Astrocyte (in vitro differentiated cells and primary cell): ENCODE data around the gene YPEL1. TPM values are rescaled to one million over a fixed set of nuclear protein-coding genes. Genes with fewer than 3 reads are reported as not detected.
"Not testable (repeated sequence)": the region's sequence is repeated elsewhere in the genome, so short reads cannot be mapped to it uniquely, and the experiment has no call there.

Experiments used
- DNase-seq: peaks from one replicate; pipeline ENCODE4 v3.0.0-alpha.2; 2010; ENCODE audit warnings: low read depth
- FAIRE-seq: peaks from 2 replicates; lab custom pipeline; 2011; peaks lifted over from hg19 to GRCh38; lab: Jason Lieb, UNC
- H2AFZ ChIP-seq: 2 replicates; pipeline ENCODE4 v1.6.0; 2012; ENCODE audit warnings: low read depth, low read length, inconsistent platforms
- H3K27ac ChIP-seq: 2 replicates; pipeline ENCODE4 v1.5.1; 2011; ENCODE audit warnings: low read depth, low read length, inconsistent platforms
- H3K27me3 ChIP-seq: 2 replicates; pipeline ENCODE4 v1.6.0; 2011; ENCODE audit warnings: low read length, inconsistent platforms; ENCODE audit not compliant: insufficient read depth
- H3K36me3 ChIP-seq: 2 replicates; pipeline ENCODE4 v1.5.1; 2011; ENCODE audit warnings: low read length, inconsistent platforms; ENCODE audit not compliant: insufficient read depth
- H3K4me1 ChIP-seq: 2 replicates; pipeline ENCODE4 v1.5.1; 2011; ENCODE audit warnings: low read length, inconsistent platforms; ENCODE audit not compliant: insufficient read depth
- H3K4me2 ChIP-seq: 2 replicates; pipeline ENCODE4 v1.6.0; 2012; ENCODE audit warnings: low read length, inconsistent platforms
- H3K4me3 ChIP-seq: 2 replicates; pipeline ENCODE4 v1.5.1; 2011; ENCODE audit warnings: low read depth, mild to moderate bottlenecking, low read length, inconsistent platforms; ENCODE audit not compliant: insufficient read depth
- H3K79me2 ChIP-seq: 2 replicates; pipeline ENCODE4 v1.6.0; 2012; ENCODE audit warnings: mild to moderate bottlenecking, low read length, inconsistent platforms; ENCODE audit not compliant: insufficient read depth
- H3K9ac ChIP-seq: 2 replicates; pipeline ENCODE4 v1.6.0; 2012; ENCODE audit warnings: mild to moderate bottlenecking, low read length, inconsistent platforms
- H3K9me3 ChIP-seq: 2 replicates; pipeline ENCODE4 v1.5.1; 2012; ENCODE audit warnings: low read depth, mild to moderate bottlenecking, low read length, inconsistent platforms; ENCODE audit not compliant: insufficient read depth
- H4K20me1 ChIP-seq: 2 replicates; pipeline ENCODE4 v1.6.0; 2012; ENCODE audit warnings: low read length, inconsistent platforms; ENCODE audit not compliant: insufficient read depth
- H3K27ac Mint-ChIP-seq: one replicate; pipeline ENCODE4 v1.8.0; 2021; ENCODE audit warnings: mild to moderate bottlenecking, mixed read lengths; ENCODE audit not compliant: unreplicated experiment
- H3K27me3 Mint-ChIP-seq: one replicate; pipeline ENCODE4 v1.8.0; 2021; ENCODE audit warnings: low read depth, mixed read lengths; ENCODE audit not compliant: unreplicated experiment
- H3K36me3 Mint-ChIP-seq: one replicate; pipeline ENCODE4 v1.8.0; 2021; ENCODE audit warnings: low read depth, mixed read lengths; ENCODE audit not compliant: unreplicated experiment
- H3K4me1 Mint-ChIP-seq: one replicate; pipeline ENCODE4 v1.8.0; 2021; ENCODE audit warnings: low read depth, mixed read lengths; ENCODE audit not compliant: unreplicated experiment
- H3K4me3 Mint-ChIP-seq: one replicate; pipeline ENCODE4 v1.8.0; 2021; ENCODE audit warnings: mild to moderate bottlenecking, moderate library complexity, mixed read lengths; ENCODE audit not compliant: unreplicated experiment
- H3K9me3 Mint-ChIP-seq: one replicate; pipeline ENCODE4 v1.8.0; 2021; ENCODE audit warnings: mild to moderate bottlenecking, mixed read lengths; ENCODE audit not compliant: unreplicated experiment
- EZH2 ChIP-seq: IDR thresholded peaks from 2 replicates; pipeline ENCODE4 v1.6.1; 2012; ENCODE audit warnings: mild to moderate bottlenecking, low read length, inconsistent platforms; ENCODE audit not compliant: insufficient read depth
- total RNA-seq: library from RNA; stranded (reverse); gene quantifications from 2 replicates; pipeline ENCODE4 v1.2.1, GENCODE V29; 2021
- TF ChIP-seq, protein P1 (sequence below): IDR thresholded peaks from 2 replicates; pipeline ENCODE4 v1.5.1; 2011; ENCODE audit warnings: low read depth, mild to moderate bottlenecking, inconsistent platforms, low read length, moderate library complexity; ENCODE audit not compliant: insufficient read depth

YPEL1 gene
- total RNA-seq, 1 donor from 2014 or later = 0.86 TPM

DNA sequence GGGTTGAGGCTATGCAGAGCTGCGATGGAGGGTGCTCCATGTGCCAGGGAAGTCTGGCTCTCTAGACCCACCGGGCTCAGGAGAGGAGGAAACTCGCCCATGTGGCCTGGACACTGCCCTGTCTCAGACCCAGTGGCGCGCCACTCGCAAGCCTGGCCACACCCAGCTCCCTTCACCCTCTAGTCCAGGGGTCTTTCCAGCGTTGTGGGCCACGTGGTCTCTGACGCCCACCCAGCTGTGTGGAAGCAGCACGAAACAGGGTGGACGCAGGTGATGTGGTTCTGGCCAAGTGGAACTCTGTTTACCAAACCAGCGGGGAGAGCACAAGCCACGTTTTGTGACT lies 41.6 kb downstream of the YPEL1 start:
- Mint-ChIP-seq H3K4me1 (peaks cover 7% of the 10 kb centered on the region), H3K27me3 (no peaks in the 10 kb centered on the region), H3K9me3 (no peaks in the 10 kb centered on the region), H3K27ac (no peak overlapping the region), H3K36me3 (peaks cover 11% of the 10 kb centered on the region), H3K4me3 (no peak overlapping the region)
- TF ChIP-seq, protein P1, sequence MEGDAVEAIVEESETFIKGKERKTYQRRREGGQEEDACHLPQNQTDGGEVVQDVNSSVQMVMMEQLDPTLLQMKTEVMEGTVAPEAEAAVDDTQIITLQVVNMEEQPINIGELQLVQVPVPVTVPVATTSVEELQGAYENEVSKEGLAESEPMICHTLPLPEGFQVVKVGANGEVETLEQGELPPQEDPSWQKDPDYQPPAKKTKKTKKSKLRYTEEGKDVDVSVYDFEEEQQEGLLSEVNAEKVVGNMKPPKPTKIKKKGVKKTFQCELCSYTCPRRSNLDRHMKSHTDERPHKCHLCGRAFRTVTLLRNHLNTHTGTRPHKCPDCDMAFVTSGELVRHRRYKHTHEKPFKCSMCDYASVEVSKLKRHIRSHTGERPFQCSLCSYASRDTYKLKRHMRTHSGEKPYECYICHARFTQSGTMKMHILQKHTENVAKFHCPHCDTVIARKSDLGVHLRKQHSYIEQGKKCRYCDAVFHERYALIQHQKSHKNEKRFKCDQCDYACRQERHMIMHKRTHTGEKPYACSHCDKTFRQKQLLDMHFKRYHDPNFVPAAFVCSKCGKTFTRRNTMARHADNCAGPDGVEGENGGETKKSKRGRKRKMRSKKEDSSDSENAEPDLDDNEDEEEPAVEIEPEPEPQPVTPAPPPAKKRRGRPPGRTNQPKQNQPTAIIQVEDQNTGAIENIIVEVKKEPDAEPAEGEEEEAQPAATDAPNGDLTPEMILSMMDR = no peak
- no peak for TF ChIP-seq EZH2
- Histone ChIP-seq H3K9ac (no peak overlapping the region), H2AFZ (no peak overlapping the region), H4K20me1 (peaks cover 6% of the 10 kb centered on the region), H3K27ac (no peak overlapping the region), H3K9me3 (no peaks in the 10 kb centered on the region), H3K4me3 (no peak overlapping the region), H3K79me2 (no peaks in the 10 kb centered on the region), H3K4me2 (no peak overlapping the region), H3K36me3 (peaks cover 8% of the 10 kb centered on the region), H3K4me1 (peaks cover 18% of the 10 kb centered on the region), H3K27me3 (no peaks in the 10 kb centered on the region)
- FAIRE-seq = no peak
- no peak for DNase-seq

DNA sequence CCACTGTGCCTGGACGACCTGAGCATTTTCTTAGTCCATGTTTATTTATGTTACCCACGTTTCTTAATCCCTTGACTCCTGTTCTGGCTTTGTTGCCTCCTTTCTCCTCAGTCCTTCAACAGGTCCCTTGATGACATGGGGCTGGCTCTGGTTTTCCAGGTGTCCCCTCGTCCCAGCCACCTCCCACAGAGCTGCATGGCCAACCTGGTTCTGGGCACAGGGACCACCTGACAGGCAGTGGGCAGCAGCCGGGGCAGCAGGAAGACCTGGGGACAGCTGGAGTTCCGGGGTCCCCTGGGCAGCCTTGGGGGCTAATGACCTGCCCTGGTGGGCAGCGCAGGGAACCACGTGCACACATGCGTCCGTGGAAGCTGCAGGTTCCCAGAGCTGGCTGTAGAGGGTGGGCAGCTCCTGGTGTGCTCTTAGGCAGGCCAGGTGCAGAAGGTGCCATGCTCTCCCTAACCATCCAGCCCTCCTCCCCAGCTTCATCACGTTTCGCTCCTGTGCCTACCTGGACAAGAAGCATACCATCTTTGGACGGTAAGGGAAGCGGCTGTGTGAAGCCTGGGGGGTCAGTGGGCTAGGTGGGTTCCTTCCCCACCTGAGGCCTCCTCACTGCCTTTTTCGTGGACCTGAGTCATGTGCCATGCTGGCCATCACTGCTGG lies 42.1 kb downstream of the YPEL1 start:
- Histone ChIP-seq H3K9ac (no peak overlapping the region), H3K4me2 (no peak overlapping the region), H2AFZ (no peak overlapping the region), H3K36me3 (peaks cover 8% of the 10 kb centered on the region), H3K79me2 (no peaks in the 10 kb centered on the region), H3K9me3 (no peaks in the 10 kb centered on the region), H3K4me1 (peaks cover 13% of the 10 kb centered on the region), H4K20me1 (peaks cover 8% of the 10 kb centered on the region), H3K27ac (no peak overlapping the region), H3K27me3 (no peaks in the 10 kb centered on the region), H3K4me3 (no peak overlapping the region)
- TF ChIP-seq, protein P1 = no peak
- peaks cover 11% of the 10 kb centered on the region for H3K36me3 Mint-ChIP-seq
- H3K4me1 Mint-ChIP-seq = peaks cover 5% of the 10 kb centered on the region
- no peaks in the 10 kb centered on the region for H3K27me3 Mint-ChIP-seq
- H3K9me3 Mint-ChIP-seq = no peaks in the 10 kb centered on the region
- H3K27ac Mint-ChIP-seq = no peak overlapping the region
- no peak overlapping the region for H3K4me3 Mint-ChIP-seq
- DNase-seq (no peak), FAIRE-seq (no peak)

DNA sequence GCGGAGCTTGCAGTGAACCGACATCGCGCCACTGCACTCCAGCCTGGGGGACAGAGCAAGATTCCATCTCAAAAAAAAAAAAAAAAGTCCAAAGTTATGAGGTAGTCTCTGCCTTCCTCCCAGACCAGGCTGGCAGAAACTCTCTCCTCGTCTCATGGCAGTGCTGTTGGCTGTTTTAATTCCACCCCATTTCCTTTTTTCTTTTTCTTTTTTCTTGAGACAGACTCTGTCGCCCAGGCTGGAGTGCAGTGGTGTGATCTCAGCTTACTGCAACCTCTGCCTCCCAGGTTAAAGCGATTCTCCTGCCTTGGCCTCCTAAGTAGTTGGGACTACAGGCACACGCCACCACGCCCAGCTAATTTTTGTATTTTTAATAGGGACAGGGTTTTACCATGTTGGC lies 42.7 kb downstream of the YPEL1 start:
- H3K27me3 Mint-ChIP-seq, H3K4me3 Mint-ChIP-seq, H3K9ac ChIP-seq, H3K27ac ChIP-seq, FAIRE-seq, DNase-seq, H3K9me3 ChIP-seq, H2AFZ ChIP-seq, H3K79me2 ChIP-seq, H3K9me3 Mint-ChIP-seq, H3K4me1 Mint-ChIP-seq, H3K27me3 ChIP-seq, H4K20me1 ChIP-seq, H3K4me3 ChIP-seq, H3K27ac Mint-ChIP-seq, H3K36me3 ChIP-seq, H3K4me2 ChIP-seq, H3K4me1 ChIP-seq: not testable (repeated sequence)
- H3K36me3 Mint-ChIP-seq = peaks cover 11% of the 10 kb centered on the region
